GM12874 (cell line): ENCODE results near the gene SH3RF2.

Experiments
- TF ChIP-seq, protein P1 (sequence below): IDR thresholded peaks from 2 replicates; pipeline ENCODE4 v1.5.1; 2011; ENCODE audit warnings: low read depth, mild to moderate bottlenecking, control low read depth, low read length, moderate library complexity; ENCODE audit not compliant: insufficient read depth

Gene SH3RF2

DNA sequence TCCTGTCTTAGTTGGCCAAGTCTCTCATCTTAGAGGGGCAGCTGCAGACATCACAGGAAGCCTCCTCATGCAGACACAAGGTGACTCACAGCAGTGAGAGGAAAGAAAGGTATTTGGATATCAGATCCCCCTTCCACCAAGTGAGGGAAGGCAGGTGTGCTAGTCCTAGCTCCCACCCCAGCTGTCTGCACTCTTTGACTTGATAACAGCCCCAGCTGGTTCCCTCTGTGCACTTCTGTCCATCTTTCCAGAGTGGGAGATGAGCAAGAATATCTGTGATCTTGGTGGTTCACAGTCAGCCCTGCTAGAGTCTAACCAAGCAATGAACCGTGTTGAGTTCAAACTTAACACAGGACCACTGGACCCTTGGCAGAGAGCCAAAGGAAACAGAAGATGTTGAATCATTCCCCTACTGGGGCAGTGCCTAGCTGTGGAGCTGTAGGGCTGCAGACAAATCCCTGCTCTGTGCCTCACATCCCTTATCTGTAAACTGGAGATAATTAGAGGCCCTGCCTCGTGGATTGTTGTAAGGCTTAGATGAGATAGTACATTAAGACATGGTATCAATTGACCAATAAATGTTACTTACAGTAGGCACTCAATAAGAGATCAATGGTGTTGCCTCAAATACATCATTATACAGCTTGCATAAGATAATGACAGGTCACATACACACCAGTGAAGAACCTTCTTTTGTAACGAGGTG is 39.1 kb downstream of the SH3RF2 start:
- TF ChIP-seq, protein P1, sequence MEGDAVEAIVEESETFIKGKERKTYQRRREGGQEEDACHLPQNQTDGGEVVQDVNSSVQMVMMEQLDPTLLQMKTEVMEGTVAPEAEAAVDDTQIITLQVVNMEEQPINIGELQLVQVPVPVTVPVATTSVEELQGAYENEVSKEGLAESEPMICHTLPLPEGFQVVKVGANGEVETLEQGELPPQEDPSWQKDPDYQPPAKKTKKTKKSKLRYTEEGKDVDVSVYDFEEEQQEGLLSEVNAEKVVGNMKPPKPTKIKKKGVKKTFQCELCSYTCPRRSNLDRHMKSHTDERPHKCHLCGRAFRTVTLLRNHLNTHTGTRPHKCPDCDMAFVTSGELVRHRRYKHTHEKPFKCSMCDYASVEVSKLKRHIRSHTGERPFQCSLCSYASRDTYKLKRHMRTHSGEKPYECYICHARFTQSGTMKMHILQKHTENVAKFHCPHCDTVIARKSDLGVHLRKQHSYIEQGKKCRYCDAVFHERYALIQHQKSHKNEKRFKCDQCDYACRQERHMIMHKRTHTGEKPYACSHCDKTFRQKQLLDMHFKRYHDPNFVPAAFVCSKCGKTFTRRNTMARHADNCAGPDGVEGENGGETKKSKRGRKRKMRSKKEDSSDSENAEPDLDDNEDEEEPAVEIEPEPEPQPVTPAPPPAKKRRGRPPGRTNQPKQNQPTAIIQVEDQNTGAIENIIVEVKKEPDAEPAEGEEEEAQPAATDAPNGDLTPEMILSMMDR = no peak

DNA sequence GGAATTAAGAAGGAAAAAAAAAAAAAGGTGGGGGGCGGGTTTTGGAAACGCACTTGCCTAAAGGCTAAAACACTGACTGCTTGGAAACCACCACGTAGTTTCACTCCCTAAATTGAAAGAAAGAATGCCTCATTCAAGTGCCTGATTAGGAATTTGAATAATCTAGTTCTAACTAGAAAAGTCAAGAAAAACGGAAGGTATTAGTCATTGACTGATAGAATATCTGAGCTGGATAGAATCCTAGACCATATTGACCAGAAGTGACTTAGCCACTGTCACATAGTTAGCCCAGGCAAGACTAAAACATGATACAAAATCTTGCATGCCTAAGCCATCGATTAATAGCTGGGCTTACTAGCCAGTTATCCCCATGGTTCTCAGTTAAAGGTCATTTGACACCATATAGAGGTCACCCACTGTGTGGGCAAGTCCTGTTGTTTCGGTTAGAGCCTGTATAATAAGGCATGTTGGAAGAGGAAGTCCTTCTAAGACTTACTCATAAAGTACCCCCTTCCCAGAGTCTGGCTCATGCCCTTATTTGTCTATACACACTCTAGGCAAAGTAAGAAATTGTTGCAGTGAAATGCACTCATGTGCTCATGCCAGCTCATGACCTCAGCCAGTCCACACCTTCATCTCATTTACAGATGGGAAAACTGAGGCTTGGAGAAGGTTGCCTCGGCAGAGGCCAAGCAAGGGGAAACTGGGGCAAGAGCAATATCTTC is 40.2 kb downstream of the SH3RF2 start:
- TF ChIP-seq, protein P1 = no peak

DNA sequence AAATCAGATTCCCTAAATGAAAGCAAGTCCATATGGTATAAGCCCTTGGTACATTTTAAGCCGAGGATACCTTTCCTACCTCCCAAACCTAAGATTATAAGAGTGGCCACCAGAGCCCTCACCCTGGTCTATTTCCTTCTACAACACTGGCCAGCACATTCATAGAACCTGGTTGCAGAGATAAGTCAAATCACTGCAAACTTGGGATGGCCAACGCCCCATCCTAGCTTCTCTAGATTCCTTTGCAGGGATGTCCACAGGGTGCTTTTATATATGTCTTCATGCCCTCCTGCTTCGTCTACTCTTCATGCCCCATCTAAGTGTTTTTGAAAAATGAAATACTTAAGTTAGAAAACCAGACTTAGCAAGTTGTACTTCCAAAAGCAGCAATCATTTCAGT is 41.8 kb downstream of the SH3RF2 start:
- TF ChIP-seq, protein P1 = no peak

DNA sequence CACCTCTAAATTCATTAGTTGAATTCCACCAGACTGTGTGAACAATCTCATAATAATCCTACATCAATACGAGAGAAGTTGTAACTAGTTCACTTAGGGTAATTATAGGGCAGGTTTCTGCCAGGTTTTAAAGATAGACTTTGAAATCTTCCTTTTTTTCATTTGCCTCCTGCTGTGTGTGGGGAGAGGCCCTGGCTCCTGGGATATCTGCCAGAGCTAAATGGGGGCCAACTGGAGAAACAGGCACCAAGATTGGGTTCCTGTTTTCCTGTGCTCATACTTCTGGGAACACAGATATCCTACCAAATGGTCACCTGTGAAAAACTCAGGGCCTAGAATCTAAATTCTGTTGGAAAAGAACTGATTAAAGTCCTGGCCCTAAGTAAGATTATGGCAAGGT is 42.3 kb downstream of the SH3RF2 start:
- TF ChIP-seq, protein P1 = no peak

DNA sequence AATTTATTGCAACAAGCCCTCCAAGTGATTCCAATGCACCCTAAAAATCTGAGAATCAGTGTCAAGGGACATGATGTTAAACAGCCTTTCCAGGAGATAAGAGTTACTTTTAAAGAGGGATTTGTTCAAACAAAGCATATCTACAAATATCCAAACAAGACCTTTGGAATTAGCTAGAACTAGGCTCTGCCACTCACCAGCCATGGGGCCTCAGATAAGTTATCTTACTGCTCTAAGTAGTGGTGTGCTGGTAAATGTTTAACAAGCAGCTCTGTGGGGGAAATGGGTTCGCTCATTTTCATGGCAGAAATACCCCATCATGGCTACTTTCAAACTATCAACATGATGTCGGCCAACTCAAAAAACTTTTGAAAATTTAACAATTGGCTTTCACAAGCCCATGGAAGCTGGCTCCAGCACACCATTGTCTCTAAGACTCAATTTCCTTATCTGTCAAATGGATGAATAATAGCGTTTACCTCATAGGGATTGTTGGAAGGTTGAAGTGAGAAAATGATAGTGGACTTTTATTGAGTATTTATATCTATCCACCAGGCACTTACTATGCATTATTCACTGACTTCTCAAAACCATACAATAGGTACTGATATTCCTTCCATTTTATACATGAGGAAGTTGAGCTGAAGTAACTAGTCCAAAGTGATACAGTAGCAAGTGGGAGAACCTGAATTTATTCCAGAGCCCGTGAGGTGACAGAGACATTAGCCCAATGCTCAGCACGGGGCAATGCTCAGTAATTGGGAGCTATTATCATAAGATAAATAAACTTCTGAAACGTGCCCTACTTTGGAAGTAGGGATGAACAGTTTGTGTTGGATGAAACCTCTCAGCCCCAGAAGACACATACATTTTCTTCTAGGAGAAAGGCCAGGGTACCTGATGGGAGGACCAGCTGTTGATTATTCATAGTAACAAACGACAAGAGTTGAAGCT is 43.2 kb downstream of the SH3RF2 start:
- TF ChIP-seq, protein P1 = no peak

DNA sequence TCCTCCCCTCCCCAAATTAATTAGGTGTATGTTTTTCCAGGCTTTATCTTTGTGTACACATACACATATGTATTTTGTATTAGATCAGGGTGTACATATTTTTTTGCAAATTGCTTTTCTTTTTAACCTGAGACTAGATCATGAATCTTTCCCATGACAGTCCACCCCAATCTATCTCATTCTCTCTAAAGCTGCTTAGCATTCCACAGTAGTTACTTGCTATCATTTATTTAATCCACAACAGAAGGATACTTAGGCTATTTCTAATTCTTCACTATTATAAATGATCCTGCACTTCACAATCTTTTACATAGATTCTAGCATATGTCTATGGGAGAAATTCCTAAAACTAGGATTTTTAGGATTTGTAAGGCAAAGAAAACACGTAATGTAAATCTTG is 43.9 kb downstream of the SH3RF2 start:
- TF ChIP-seq, protein P1 = no peak

DNA sequence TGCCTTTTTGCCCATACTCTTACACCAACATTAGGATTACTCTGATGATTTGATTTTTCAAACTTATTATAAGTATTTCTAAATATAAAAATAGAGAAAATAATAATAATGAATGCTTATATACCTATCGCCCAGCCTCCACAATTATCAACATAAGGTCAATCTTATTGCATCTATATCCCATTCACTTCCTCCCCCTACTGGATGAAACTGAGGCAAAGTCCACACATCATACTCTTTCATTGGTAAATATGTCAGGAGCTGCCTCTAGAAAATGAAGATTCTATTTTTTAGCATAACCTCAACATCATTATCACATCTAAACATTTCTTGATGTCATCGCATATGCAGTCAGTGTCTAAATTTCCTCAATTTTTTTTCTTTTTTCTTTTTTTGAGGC is 44.3 kb downstream of the SH3RF2 start:
- TF ChIP-seq, protein P1 = no peak
